Kidney epithelial cell (primary cell): Measurements from ENCODE around the gene ST6GALNAC3. TPM values are rescaled to one million over a fixed set of nuclear protein-coding genes. Genes with fewer than 3 reads are reported as not detected.

Experiments
- DNase-seq: peaks from one replicate; pipeline ENCODE4 v3.0.0-alpha.2; 2010; ENCODE audit warnings: low read depth
- H3K27me3 ChIP-seq: 2 replicates; pipeline ENCODE4 v1.6.0; 2011; ENCODE audit warnings: low read length; ENCODE audit not compliant: control insufficient read depth, insufficient read depth
- H3K36me3 ChIP-seq: 2 replicates; pipeline ENCODE4 v1.5.1; 2011; ENCODE audit warnings: low read length; ENCODE audit not compliant: control insufficient read depth, insufficient read depth
- H3K4me3 ChIP-seq: 2 replicates; pipeline ENCODE4 v1.5.1; 2011; ENCODE audit warnings: low read depth, mild to moderate bottlenecking, control low read depth, low read length
- total RNA-seq: library from RNA; depleted of rRNA; stranded (reverse); fragments of >200 nt; gene quantifications from 2 replicates; pipeline ENCODE4 v1.2.3, GENCODE V29; 2015
- TF ChIP-seq, protein P1 (sequence below): IDR thresholded peaks from 2 replicates; pipeline ENCODE4 v1.5.1; 2011; ENCODE audit warnings: mild to moderate bottlenecking, moderate library complexity, low read length, control low read depth, inconsistent platforms; ENCODE audit not compliant: insufficient read depth, poor library complexity, severe bottlenecking

The ST6GALNAC3 gene
- total RNA-seq, 1 donor from 2014 or later: 4.1 TPM

DNA sequence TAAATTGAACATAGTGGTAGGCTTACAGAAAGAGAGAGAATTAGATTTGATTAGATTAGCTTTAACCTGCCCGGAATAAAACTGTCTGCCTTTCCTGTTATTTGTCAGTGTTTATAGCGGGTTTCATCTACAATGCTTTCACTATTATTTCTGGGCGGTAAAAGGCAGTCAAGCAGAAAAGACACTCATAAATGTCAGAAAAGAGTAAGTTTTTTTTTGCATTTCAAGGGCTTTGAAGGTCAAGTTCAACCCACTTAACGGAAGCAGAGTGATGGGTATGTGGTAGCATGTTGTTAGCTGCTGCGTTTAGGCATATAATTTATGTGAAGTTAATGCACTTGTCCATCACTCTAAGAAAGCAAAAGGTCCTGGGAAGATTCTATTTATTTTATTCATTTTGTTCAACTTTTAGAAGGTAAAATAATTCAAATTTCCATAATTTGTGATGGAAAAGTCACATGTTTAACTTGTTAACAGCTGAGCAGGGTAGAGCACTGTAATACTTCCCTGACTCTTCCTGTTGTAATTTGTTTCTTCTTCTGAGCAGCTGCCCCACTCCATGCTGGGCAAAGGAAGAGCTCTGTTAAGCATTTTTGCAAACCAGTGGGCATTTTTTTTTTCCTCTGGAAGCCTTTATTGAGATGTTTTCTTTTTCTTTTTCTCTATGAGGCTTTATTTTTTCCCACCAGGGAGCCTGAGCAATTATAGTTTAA, 220.1 kb downstream of the ST6GALNAC3 start:
- no peaks in the 10 kb centered on the region for H3K36me3 ChIP-seq
- DNase-seq: no peak
- no peaks in the 10 kb centered on the region for H3K27me3 ChIP-seq
- TF ChIP-seq, protein P1, sequence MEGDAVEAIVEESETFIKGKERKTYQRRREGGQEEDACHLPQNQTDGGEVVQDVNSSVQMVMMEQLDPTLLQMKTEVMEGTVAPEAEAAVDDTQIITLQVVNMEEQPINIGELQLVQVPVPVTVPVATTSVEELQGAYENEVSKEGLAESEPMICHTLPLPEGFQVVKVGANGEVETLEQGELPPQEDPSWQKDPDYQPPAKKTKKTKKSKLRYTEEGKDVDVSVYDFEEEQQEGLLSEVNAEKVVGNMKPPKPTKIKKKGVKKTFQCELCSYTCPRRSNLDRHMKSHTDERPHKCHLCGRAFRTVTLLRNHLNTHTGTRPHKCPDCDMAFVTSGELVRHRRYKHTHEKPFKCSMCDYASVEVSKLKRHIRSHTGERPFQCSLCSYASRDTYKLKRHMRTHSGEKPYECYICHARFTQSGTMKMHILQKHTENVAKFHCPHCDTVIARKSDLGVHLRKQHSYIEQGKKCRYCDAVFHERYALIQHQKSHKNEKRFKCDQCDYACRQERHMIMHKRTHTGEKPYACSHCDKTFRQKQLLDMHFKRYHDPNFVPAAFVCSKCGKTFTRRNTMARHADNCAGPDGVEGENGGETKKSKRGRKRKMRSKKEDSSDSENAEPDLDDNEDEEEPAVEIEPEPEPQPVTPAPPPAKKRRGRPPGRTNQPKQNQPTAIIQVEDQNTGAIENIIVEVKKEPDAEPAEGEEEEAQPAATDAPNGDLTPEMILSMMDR: no peak
- H3K4me3 ChIP-seq: no peak overlapping the region

- H3K27me3 ChIP-seq: no peaks in the 10 kb centered on the region
- DNase-seq: no peak
- TF ChIP-seq, protein P1: no peak
- H3K36me3 ChIP-seq: no peaks in the 10 kb centered on the region
- no peak overlapping the region for H3K4me3 ChIP-seq
Observed at GRCh38 chr1:76298399-76298798, 223.9 kb downstream of the ST6GALNAC3 start.

DNA sequence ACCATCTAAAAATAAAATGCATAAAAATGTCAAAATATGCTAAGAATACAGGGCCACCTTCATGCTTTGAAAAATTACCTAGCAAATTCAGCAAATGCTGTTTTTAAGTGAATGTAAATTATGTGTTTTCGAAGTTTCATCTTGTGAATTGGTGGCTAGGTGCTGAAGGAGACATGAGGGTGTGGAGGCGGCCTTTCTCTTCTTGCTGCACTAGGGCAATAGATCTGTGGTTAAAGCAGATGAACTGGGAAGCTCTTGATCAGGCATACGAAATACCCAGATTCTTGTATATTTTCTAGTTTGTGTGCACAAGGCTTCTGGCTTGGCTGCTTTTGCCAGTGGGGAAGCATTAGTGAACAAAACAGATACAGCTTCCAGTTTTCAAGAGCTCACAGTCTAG, 224.5 kb downstream of the ST6GALNAC3 start:
- no peaks in the 10 kb centered on the region for H3K27me3 ChIP-seq
- no peak for DNase-seq

GRCh38 chr1:76300556-76300955, 226.0 kb downstream of the ST6GALNAC3 start:
- TF ChIP-seq, protein P1: no peak
- no peak for DNase-seq
- Histone ChIP-seq H3K4me3 (no peak overlapping the region), H3K27me3 (no peaks in the 10 kb centered on the region), H3K36me3 (no peaks in the 10 kb centered on the region)

More for the DNA sequence above, 224.5 kb downstream of the ST6GALNAC3 start:
- TF ChIP-seq, protein P1: no peak
- Histone ChIP-seq H3K36me3 (no peaks in the 10 kb centered on the region), H3K4me3 (no peak overlapping the region)

DNA sequence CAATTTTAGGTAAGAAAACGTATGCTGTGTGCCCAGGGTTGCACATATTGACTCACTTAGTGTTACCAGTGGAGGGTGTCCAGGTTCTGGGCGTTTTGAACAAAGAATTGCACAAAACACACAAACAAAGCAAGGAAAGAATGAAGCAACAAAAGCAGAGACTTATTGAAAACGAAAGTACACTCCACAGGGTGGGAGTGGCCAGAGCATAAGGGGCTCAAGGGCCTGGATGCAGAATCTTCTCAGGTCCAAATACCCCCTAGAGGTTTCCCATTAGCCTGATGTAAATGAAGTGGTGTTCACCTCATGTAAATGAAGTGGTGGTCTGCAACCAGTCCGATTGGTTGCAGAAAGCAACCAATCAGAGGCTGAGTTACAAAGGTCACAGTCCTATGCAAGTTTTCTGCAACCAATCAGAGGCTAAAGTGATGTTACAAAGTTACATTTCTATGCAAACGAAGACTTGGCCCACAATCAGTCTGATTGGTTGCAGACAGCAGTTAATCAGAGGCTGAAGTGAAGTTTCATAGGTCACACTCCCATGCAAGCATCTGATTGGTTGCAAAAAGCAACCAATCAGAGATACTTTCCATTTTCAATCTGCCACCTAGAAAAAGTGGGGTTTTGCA, 228.3 kb downstream of the ST6GALNAC3 start:
- TF ChIP-seq, protein P1: no peak
- H3K36me3 ChIP-seq: no peaks in the 10 kb centered on the region
- H3K4me3 ChIP-seq: no peak overlapping the region
- DNase-seq: no peak
- H3K27me3 ChIP-seq: no peaks in the 10 kb centered on the region
